ENCODE measurements around the gene PIK3C3.

DNA sequence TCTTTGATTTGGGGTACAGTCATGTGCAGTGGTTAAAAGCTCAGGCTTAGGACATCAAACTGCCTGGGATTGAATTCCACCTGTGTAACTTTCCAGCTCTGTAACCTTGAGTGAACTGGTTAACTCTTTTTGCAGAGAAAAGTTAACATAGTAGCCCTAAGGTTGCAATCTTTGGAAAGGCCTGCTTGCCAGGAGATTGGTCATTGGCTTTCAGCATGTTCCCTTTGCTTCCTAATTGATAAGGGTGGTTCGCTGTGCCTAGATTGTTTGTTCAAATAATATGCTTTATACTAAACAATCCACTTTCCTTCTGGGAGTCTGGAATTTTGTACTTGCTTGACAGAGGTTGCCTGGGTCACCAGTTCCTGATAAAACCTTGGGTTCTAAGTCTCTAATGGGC lies 86.8 kb downstream of the PIK3C3 start:
- no peak for TF ChIP-seq ZNF324 (tag by site-specific recombination; IDR thresholded peaks at IDR 0.05)
- TF ChIP-seq, protein P1, sequence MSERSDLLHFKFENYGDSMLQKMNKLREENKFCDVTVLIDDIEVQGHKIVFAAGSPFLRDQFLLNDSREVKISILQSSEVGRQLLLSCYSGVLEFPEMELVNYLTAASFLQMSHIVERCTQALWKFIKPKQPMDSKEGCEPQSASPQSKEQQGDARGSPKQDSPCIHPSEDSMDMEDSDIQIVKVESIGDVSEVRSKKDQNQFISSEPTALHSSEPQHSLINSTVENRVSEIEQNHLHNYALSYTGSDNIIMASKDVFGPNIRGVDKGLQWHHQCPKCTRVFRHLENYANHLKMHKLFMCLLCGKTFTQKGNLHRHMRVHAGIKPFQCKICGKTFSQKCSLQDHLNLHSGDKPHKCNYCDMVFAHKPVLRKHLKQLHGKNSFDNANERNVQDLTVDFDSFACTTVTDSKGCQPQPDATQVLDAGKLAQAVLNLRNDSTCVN (tag by site-specific recombination; optimal IDR thresholded peaks at IDR 0.05): no peak
